Stimulated activated CD4-positive, alpha-beta T cell treated with anti-CD3 and anti-CD28 coated beads, Interleukin-4, amount 100 ng/mL, for 24 hours (primary cell): ENCODE data around the gene EBP.

Source experiments
- DNase-seq: peaks from one replicate; pipeline ENCODE4 v3.0.0-alpha.2; 2020

Gene EBP

DNA sequence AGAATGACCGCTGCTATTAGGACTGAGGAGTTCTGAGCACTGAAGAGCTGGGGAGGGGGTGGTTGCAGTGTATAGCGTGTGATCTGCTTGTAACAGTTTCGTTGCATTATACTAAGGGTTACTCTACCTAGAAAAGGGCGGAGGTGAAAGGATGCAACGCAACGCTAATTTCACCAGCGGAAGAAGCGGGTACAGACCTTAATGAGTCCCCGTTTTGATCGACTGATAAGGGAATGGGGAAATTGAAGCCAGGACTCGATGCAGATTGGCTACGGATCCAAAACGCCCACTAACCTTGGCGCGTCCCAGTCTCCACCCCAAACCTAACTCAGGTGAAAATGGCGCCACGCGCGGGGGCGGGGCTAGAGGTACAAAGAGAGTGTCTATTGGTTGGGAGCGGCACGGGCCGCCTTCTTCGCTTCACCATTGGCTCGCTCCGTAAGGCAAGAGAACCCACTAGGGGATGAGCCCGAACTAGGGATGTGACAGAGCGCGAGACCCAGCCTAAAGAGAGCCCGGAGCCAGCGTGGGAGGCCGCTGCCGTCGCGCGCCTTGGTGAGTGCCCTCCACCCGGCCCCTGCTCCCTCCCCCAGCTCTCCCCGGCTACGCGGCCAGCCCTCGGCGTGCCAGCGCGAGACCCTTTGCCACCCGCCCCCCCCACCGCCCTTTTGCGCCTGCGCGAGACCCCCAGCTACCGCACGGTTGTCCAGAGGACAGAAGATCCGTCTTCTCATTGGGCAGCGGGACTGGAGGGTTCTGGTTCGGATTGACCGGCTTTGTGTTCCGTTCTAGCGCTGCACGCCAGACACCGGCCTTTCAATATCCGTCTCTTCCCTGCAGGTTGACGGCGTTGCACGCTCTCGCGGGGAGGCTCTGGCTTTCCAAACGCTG is at the start of gene EBP:
EBP (plus strand) TSS at position 456 of the 891 bp plus-strand sequence. CDS start 1,964 bp downstream, outside the sequence.
- DNase-seq, result peak; percentile 95

DNA sequence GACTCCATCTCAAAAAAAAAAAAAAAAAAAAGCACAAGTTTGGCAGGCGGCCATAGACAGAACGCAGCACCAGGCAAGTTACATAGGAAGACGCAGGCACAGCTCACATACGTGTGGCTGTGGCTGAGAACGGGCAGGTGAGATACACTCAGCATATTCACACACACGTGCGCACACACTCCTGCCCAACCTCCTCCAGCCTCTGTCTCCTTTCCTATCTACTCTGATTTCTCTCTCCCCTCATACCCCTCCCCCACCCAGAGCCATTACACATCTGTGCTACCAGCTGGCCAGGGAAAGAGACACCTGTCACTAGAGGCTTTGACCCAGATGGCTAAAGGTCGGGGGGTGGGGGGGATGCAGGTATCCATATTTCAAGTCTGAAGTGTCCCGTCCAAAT is 49.4 kb upstream of the EBP start:
- DNase-seq, result no peak

DNA sequence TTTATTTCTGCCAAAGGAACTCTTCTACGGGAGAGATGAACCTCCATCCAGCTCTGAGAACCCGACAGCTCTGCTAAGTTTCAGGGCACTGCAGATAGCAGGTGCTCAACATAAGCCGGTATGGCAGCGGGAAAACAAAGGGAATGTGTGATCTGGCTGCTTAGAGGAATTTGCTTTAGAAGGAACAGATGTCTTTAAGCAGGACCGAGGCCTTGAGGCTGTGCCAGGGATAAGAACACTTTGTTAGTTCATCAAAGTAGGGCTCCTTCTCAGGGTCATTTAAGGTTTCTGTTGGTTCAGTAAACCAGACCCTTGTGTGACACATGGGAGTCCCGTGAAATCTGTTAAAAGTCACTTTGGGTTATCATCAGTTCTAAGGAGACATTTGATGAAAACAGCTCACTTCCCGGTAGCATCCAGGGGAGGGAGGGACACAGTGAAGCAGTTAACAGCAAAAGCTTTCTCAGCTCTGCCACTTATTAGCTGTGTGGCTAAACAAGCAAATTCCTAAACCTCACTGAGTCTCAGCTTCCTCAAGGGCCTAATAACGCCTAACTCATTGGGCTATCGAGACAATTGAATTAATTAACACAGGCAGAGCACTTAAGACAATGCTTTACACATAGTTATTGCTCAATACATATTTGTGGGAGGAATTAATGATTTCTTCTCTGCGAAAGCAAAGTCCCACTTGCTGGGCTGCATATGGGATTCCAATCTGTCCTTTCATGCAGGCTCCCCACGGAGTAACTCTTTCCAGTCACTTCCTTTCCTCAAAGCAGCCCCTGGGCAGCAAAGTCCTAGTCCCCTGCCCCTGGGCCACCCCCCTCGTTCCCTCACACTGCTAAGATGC is 48.5 kb upstream of the EBP start:
- no peak for DNase-seq

DNA sequence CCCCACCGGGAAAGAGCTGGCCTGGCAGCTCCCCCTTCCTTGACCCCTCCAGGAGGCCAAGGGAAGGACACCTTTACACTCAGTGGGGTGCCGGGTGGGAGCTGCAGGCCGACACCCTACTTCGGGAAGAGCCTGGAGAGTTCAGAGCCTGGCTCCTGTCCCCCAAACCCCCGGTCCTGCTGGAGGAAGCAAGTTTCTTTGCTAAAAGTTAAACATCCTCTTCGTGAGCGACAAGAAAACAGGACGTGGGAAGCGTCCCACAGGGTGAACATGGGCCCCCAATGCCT is 48.0 kb upstream of the EBP start:
- DNase-seq, result no peak

DNA sequence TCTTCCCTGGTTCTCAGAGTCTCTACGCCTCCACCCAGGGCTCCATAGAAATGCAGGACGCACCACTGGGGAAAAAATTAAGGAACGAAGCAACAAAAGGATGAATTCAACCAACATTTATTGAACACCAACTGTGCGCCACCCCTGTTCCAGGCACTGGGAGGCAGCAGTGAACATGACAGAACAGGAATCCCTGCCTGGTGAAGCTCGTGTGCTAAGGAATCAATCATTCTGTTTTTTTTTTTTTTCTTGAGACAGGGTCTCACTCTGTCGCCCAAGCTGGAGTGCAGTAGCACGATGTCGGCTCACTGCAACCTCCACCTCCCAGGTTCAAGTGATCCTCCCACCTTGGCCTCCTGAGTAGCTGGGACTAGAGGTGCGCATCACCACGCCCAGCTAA is 47.5 kb upstream of the EBP start:
- DNase-seq, result no peak

DNA sequence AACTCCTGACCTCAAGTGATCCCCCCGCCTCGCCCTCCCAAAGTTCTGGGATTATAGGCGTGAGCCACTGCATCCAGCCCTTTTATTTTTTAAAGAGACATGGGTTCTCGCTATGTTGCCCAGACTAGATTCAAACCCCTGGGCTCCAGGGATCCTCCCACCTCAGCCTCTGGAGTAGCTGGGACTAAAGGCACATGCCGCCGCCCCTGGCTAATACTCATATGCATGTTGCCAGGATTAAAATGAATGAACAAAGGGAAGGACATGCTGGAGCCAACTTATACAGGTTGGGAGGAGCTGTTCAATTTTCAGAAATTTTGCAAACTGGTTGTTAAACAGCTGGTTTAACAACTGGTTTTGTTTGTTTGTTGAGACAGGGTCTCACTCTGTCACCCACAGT is 47.0 kb upstream of the EBP start:
- DNase-seq, result no peak

DNA sequence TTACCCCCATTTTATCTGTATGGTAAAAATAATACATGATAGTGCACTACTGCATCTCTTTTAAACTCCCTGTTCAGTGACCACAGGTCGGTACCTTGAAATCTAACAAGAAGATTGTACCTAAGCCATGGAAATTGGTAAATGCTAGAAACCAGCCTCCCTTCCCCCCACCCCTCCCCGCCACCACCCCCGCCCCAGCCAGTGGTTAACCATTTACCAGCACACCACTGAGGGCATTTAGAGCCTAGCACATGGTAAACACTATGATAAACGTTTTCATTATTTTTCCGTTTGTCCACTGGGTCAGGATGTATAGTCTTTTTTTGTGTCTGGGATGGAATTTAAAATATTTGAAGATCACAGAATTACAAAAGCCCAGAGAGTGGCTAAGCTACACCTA is 46.3 kb upstream of the EBP start:
- peak; percentile 11 for DNase-seq

DNA sequence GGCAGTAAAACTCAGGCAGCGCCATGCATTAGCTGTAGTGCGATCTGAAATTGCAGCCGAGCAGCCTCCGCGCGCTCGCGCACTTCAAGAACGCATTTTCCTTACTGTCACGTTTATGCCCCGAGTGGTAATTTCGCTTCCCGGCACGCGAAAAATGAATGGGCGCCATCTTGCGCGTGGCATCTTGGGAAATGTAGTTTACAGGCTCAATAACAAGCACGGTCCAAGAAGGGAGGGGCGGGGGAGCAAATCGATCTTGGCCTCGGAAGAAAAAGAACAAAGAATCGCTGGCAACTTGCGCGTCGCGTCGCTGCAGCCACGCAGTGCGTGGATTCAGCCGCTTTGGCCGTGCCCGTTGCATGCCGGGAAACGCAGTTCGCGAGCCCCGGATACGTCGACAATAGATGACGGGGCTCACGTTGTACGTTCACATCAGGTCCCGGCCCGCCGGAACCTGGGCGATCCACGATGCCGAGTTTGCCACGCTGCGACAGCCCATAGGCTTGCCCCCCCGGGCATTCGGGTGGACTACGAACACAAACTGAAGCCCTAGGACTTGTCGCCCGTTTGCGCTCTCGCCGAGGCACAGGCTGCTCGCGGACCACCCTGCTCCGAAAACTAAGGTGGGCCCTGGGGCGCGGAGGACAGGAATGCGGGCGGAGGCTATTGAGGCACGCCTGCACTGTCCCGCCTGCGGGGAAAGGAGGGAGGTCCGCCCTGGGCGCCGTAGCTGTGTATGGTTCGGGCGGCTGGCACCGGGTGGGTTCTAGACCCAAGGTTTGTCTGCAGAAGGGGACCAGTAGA is 45.6 kb upstream of the EBP start, which contains the start of gene FTSJ1:
FTSJ1 (plus strand) TSS at position 426 of the 804 bp plus-strand sequence. CDS start 1,849 bp downstream, outside the sequence.
- DNase-seq, result peak; percentile 90

DNA sequence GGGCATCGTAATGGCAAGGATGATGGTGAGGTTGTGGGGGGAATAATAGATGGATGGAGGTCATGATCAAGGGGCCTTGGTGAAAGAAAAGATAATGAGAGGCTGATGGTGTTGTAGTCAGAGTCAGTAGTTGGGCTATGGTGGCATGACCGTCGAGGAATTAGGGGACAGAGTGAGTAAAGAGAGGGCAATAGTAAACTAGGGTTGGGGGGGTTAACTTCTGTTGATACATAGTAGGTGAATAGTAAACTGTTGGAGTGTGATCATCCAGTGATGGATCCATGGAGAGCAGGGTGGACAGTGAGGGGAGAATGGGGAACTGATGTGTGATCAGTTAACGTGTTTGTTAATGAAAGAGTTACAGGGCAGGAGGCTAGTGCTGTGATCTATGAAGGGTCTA is 44.7 kb upstream of the EBP start:
- no peak for DNase-seq

DNA sequence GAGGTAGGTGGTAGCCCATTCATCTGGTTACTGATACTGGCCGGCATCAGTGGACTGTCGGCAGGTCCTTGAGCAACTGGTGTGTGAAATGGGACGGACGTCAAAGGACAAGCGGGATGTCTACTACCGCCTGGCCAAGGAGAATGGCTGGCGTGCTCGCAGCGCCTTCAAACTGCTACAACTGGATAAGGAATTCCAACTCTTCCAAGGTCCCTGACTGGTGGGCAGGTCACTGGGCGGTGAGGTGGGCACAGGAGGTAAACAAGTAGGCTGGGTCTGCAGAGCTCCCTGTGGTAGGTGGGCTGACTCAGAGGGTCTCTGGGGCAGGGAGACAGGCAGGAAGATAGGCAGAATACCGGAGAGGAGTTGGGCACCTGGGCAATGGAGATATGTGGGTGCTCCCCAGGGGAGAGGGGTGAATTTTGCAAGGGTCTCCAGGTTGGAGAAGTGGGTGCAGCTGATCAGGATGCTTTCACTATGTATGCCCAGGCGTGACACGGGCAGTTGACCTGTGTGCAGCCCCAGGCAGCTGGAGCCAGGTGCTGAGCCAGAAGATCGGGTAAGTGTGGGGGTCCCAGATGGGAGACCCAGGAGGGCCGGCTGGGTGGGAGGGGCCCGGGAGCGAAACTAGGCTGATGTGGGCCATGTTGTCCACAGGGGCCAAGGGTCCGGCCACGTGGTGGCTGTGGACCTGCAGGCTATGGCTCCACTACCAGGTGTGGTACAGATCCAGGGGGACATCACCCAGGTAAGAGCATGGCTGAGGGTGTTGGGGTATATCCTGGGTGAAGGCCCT is 43.5 kb upstream of the EBP start:
- DNase-seq, result no peak

DNA sequence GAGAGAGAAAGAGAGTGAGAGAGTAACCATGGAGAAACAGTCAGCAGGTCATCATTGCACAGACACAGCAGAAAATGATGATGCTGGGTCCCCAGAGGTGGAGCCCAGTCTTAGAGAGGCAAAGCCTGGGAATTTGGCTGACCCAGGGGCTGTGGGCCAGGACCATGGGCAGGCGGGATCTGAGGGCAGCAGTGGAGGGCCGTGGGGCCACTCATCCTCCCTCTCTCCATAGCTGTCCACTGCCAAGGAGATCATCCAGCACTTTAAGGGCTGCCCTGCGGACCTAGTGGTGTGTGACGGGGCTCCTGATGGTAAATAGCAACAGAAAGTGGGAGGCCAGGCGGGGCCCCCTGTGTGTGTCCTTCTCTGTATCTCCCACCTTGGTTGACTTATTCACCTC is 42.8 kb upstream of the EBP start:
- no peak for DNase-seq

DNA sequence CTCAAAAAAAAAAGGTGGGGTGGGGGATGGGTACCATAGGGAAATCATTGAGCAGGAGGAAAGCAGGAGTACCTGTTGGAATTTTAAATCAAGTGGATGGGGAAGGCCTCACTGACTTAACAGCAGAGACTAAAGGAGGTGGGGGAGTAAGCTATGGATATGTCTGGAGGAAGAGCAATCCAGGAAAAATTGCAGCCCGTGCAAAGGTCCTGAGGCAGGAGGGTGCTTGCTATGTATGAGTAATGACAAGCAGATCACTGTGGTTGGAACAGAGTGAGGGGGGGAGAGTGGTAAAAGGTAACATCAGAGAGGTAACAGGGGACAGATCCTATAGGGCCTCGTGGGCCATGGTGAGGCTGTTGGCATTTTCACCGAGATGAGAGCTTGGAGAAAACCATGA is 41.5 kb upstream of the EBP start:
- no peak for DNase-seq

DNA sequence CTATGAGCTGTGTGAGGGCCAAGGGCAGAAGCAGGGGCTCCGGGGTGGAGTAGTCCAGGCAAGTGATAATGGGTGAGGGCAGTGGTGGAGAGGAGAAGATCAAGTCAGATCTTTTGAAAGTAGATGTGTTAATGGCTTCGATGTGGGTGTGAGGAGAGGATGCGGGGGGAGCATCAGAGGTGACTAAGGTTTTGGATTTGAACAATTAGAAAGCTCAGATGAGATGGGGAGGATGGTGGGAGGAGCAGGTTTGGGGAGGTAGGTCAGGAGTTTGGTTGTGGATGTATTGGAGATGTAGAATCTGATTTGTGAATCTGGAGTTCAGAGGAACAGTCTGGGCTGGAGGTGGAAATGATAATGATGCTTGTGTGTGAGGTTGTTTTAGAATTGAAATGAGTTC is 41.0 kb upstream of the EBP start:
- no peak for DNase-seq

DNA sequence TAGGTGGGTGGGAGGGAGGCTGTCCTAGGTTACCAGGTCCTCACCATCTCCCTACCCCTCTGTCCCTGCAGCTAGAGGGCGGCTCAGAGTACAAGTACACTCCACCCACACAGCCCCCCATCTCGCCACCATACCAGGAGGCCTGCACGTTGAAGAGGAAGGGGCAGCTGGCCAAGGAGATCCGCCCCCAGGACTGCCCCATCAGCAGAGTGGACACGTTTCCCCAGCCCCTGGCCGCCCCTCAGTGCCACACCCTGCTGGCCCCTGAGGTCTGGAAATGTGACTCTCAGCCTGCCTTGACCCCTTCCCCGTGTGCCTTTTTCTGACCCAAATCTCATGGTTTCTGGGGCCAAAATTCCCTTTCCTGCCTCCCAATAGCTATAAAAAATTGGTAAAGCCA is 39.1 kb upstream of the EBP start:
- no peak for DNase-seq

DNA sequence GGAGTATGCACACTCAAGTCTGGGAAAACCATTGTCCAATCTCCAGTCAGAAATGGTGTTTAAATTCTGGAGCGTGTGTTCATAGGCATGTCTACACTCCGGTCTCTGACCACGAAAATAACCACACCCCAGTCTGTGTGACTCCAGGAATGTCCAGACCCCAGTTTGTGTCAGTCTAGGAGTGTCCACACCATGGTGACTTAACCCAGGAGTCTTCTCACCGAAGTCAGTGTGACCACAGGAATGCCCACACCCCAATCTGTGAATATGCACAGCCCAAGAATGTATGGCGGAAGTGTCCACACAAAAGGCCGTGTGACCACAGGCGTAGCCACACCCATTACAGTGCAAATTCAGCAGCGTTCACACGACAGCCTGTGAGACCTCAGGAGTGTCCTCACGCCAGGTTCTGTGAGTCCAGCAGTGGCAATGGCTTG is 34.2 kb upstream of the EBP start:
- DNase-seq, result no peak

DNA sequence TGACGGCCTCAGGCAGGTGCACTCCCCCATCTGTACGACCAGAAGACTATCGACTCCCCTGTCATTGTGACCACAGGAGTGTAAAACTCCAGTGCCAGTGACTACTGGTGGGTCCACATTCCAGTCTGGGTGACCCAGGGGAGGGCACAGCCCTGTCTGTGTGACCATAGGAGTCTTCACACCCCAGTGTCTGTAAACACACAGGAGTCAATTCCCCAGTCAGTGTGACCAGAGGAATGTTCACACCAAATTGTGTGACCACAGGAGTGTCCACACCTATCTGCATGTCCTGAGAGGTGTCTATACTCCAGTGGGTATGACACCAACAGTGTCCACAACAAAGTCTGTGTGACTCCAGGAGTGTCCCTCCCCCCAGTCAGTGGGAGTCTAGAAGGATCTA is 33.6 kb upstream of the EBP start:
- DNase-seq, result no peak

DNA sequence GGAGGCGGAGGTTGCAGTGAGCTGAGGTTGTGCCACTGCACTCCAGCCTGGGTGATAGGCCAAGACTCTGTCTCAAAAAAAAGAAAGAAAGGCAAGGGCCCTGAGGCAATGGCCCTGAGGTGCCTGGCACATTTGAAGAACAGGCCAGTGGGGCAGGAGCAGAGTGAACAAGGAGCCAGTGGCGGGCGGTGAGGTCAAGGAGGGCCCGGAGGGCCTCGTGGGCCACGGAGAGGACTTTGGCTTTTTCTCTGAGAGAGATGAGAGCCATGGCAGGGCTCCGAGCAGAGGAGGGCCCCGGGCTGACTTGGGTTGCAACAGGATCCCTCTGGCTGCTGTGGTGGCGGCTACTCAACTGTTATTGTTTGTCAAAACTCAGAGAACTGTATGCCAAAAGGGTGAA is 32.3 kb upstream of the EBP start:
- DNase-seq, result no peak

DNA sequence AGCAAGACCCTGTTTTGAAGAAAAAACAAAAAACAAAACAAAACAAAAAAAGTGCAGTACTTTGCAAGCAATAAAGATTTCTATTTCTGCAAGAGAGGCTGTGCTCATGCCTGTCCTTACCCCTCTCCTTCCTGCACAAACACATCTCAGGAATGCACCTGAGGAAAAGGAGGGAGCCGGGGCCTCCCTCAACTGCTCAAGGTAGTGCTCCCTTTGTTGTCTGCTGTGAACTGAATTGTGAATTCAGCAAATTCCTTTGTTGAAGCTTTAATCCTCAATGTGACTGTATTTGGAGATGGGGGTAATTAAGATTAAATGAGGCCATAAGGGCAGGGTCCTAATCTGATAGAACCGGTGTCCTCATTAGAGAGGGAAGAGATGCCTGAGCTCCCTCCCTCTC is 31.7 kb upstream of the EBP start:
- DNase-seq, result no peak

DNA sequence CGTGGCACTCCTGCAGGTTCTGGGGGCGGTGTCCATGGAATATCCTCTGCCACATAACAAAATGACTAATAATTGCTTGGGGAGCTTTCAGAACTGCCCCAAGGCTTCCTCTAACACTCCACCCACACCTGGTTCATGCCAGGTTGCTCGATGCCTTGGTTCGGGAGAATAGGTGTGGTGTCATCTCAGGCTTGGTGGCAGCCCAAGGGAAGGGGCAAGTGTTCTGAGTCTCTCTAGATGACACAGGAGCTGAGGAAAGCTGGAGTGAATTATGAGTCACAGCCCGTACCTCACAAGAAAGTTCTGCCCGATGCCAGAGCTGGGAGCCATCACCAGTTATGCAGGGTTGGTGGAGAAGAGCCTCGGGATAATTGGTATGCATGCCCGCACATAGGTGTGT is 30.9 kb upstream of the EBP start:
- DNase-seq, result no peak

DNA sequence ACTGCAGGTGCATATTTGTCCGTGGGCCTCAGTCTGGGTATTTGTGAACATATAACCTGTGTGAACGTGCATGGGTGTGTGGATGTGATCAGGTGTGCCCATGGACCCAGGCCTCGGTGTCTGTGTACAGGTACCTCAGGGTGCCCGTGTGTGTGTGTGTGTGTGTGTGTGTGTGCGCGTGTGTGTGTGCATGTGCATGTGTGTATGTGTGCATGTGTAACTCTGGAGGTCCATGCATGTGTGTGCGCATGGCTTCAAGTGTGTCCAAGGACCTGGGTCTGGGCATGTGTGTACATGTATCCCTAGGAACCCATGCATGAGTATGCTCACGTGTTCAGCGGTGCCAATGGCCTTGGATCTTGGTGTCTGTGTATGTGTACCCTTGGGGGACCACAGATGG is 29.8 kb upstream of the EBP start:
- DNase-seq, result no peak

DNA sequence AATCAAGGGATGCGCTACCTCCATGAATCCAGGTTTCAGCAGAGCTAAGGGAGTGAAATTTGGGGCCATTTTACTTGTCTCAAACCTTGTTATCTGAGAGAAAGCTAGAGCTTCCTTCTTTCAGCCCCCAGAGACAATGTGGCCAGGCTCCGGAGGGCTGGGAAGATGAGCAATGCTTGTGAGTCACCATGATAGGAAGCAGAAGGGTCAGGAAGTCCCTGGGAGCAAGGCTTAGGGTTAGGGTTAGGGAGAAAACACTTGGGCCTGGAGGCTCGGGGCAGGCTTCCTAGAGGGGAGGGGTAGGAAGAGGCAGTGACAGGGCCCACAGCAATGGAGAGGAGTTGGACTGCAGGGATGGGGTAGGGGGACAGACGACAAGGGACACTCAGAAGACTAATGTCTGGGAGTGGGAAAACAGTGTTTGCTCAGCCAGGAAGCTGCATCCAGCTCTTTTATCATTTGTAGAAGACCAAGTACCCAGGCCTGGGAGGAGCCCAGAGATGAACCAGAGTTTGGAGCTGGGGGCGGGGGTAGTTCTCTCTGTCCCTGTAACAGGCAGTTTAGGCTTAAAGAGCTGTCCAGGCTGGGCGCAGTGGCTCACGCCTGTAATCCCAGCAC is 29.2 kb upstream of the EBP start:
- DNase-seq, result no peak

DNA sequence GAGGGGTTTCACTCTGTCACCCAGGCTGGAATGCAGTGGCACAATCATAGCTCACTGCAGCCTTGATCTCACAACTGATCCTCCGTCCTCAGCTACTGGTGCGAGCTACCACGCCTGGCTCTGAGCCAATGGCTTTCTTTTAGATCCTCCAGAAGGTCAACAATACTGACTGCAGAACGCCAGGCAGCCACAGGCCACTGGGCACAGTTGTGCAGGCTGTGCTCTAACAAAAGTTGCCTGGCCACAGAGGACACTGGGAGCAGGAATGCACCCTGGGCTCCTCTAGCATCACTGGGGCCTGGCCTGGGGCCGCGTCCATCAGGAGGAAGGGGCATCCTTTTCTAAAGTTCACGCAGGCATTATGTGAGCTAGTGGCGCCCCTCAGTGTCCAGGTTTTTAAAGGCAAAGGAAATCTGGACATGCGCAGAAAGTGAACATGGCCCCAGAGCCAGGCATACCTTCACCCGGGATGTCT is 27.7 kb upstream of the EBP start:
- DNase-seq, result no peak
